ENCODE results near the gene HBZ. TPM values are rescaled to one million over a fixed set of nuclear protein-coding genes. Genes with fewer than 3 reads are reported as not detected.

The HBZ gene
- total and polyA plus RNA-seq, 2 of the 13 experiments (the other 11 are each of a cell fraction or from before 2014, with no cell fraction given): 0.21 TPM; not detected in 1

DNA sequence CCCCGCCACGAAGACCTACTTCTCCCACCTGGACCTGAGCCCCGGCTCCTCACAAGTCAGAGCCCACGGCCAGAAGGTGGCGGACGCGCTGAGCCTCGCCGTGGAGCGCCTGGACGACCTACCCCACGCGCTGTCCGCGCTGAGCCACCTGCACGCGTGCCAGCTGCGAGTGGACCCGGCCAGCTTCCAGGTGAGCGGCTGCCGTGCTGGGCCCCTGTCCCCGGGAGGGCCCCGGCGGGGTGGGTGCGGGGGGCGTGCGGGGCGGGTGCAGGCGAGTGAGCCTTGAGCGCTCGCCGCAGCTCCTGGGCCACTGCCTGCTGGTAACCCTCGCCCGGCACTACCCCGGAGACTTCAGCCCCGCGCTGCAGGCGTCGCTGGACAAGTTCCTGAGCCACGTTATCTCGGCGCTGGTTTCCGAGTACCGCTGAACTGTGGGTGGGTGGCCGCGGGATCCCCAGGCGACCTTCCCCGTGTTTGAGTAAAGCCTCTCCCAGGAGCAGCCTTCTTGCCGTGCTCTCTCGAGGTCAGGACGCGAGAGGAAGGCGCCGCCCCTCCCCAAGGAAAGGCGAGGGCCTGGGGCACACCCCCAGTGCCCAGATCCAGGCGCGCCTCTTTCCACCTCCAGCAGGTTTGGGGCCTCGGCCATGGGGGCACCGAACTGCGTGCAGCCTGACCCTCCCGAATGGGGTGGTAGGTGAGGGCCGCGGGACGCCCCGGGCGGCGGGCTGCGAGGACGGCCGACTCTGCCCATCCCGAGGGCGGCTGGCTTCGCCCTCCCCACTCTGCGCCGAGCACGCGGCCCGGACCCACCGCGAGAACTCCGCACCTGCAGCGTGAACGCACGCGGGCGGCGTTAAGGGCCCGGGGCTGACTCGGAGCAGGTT lies 28.5 kb downstream of the HBZ start (continued):
- TF ChIP-seq ZNF883 (CRISPR knock-in tag; IDR thresholded peaks at IDR 0.05; ENCODE audit: not compliant biosample characterization) (peak; percentile 99), PRDM15 (CRISPR knock-in tag; IDR thresholded peaks at IDR 0.05) (peak; percentile 75; the same call in 1 of the 2 replicates), YY1 (IDR thresholded peaks at IDR 0.05; ENCODE audit: insufficient read depth, insufficient replicate concordance, low read depth, low read length) (no peak), ZC3H4 (CRISPR knock-in tag; IDR thresholded peaks at IDR 0.05; ENCODE audit: borderline replicate concordance) (no peak; the same call in 1 of the 2 replicates), HES4 (CRISPR knock-in tag; IDR thresholded peaks at IDR 0.05; ENCODE audit: borderline replicate concordance) (peak; percentile 99), ZBTB37 (CRISPR knock-in tag; IDR thresholded peaks at IDR 0.05) (no peak), AKNA (CRISPR knock-in tag; IDR thresholded peaks at IDR 0.05; ENCODE audit: borderline replicate concordance) (0 out of 2 replicates have a peak, but pooled peaks have one; percentile 78)
- TF ChIP-seq, protein P1, sequence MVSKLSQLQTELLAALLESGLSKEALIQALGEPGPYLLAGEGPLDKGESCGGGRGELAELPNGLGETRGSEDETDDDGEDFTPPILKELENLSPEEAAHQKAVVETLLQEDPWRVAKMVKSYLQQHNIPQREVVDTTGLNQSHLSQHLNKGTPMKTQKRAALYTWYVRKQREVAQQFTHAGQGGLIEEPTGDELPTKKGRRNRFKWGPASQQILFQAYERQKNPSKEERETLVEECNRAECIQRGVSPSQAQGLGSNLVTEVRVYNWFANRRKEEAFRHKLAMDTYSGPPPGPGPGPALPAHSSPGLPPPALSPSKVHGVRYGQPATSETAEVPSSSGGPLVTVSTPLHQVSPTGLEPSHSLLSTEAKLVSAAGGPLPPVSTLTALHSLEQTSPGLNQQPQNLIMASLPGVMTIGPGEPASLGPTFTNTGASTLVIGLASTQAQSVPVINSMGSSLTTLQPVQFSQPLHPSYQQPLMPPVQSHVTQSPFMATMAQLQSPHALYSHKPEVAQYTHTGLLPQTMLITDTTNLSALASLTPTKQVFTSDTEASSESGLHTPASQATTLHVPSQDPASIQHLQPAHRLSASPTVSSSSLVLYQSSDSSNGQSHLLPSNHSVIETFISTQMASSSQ (IDR thresholded peaks at IDR 0.05; ENCODE audit: low read depth): no peak
- TF ChIP-seq, protein P1 (CRISPR knock-in tag; IDR thresholded peaks at IDR 0.05; ENCODE audit: borderline replicate concordance): peak; percentile 81; the same call in 1 of the 2 replicates
- TF ChIP-seq, protein P2, sequence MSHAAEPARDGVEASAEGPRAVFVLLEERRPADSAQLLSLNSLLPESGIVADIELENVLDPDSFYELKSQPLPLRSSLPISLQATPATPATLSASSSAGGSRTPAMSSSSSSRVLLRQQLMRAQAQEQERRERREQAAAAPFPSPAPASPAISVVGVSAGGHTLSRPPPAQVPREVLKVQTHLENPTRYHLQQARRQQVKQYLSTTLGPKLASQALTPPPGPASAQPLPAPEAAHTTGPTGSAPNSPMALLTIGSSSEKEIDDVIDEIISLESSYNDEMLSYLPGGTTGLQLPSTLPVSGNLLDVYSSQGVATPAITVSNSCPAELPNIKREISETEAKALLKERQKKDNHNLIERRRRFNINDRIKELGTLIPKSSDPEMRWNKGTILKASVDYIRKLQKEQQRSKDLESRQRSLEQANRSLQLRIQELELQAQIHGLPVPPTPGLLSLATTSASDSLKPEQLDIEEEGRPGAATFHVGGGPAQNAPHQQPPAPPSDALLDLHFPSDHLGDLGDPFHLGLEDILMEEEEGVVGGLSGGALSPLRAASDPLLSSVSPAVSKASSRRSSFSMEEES (CRISPR knock-in tag; IDR thresholded peaks at IDR 0.05): peak; percentile 73
